IMR-90 (cell line): Measurements from ENCODE around the gene CFAP58. TPM values are rescaled to one million over a fixed set of nuclear protein-coding genes. Genes with fewer than 3 reads are reported as not detected.

Source experiments
- ATAC-seq: fragments of 200-7000 bp; cut with Tn5 transposase; 2 replicates; pipeline ENCODE4 v1.9.1; 2020; ENCODE audit warnings: low read depth, mild to moderate bottlenecking, moderate library complexity
- BruUV-seq: library from RNA; stranded (reverse); fragments of 400-500 nt; replicated peaks from 2 replicates; lab custom pipeline; 2021; lab: Mats Ljungman, UMichigan
- CTCF ChIA-PET: fragments of 300-600 bp; formaldehyde crosslinking; extraction: SDS; loops from one replicate; lab custom pipeline; 2021; ENCODE audit warnings: antibody characterized with exemption; lab: Yijun Ruan, JAX
- POLR2A ChIA-PET: fragments of 300-600 bp; sonication (Branson Sonifier 250); formaldehyde crosslinking; loops from one replicate; lab custom pipeline; 2022; ENCODE audit warnings: antibody characterized with exemption; ENCODE audit not compliant: unreplicated experiment; lab: Charles Lee
- DNase-seq: peaks from one replicate; pipeline ENCODE4 v3.0.0; 2013
- H2AFZ ChIP-seq: replicated peaks from 2 replicates; pipeline ENCODE3; 2013; ENCODE audit warnings: low read length, mild to moderate bottlenecking; ENCODE audit not compliant: poor library complexity
- H2AK5ac ChIP-seq: 2 replicates; pipeline ENCODE4 v1.6.1; 2013; ENCODE audit warnings: low read depth, low read length, inconsistent platforms
- H2AK9ac ChIP-seq: replicated peaks from 2 replicates; pipeline ENCODE3; 2013; ENCODE audit warnings: mild to moderate bottlenecking, low read depth, low read length, moderate library complexity; ENCODE audit not compliant: poor library complexity
- H2BK120ac ChIP-seq: 2 replicates; pipeline ENCODE4 v1.6.1; 2013; ENCODE audit warnings: low read depth, low read length, inconsistent platforms
- H2BK15ac ChIP-seq: 3 replicates; pipeline ENCODE4 v1.6.1; 2013; ENCODE audit warnings: low read depth, low read length, inconsistent platforms
- H2BK20ac ChIP-seq: 2 replicates; pipeline ENCODE4 v1.6.1; 2013; ENCODE audit warnings: low read depth, mild to moderate bottlenecking, inconsistent platforms, low read length, moderate library complexity
- H2BK5ac ChIP-seq: 2 replicates; pipeline ENCODE4 v1.6.1; 2013; ENCODE audit warnings: mild to moderate bottlenecking, low read depth, low read length, inconsistent platforms; ENCODE audit not compliant: poor library complexity, severe bottlenecking
- H3K14ac ChIP-seq: replicated peaks from 2 replicates; pipeline ENCODE4 v1.6.1; 2013; ENCODE audit warnings: low read depth, low read length, inconsistent platforms
- H3K18ac ChIP-seq: 2 replicates; pipeline ENCODE4 v1.6.1; 2013; ENCODE audit warnings: low read depth, low read length, control low read depth
- H3K23ac ChIP-seq: 2 replicates; pipeline ENCODE4 v1.6.1; 2013; ENCODE audit warnings: low read depth, low read length, inconsistent platforms
- H3K27ac ChIP-seq: 2 replicates; pipeline ENCODE4 v1.5.1; 2013; ENCODE audit warnings: mild to moderate bottlenecking, control low read depth, low read length; ENCODE audit not compliant: insufficient read depth
- H3K27me3 ChIP-seq: 2 replicates; pipeline ENCODE4 v1.6.1; 2013; ENCODE audit warnings: low read length; ENCODE audit not compliant: control insufficient read depth, insufficient read depth
- H3K36me3 ChIP-seq: 2 replicates; pipeline ENCODE4 v1.6.1; 2013; ENCODE audit warnings: low read length, mixed read lengths; ENCODE audit not compliant: control insufficient read depth, insufficient read depth
- H3K4ac ChIP-seq: 2 replicates; pipeline ENCODE4 v1.6.1; 2013; ENCODE audit warnings: low read depth, low read length, inconsistent platforms
- H3K4me1 ChIP-seq: 2 replicates; pipeline ENCODE4 v1.6.1; 2013; ENCODE audit warnings: low read length, mixed read lengths; ENCODE audit not compliant: control insufficient read depth, insufficient read depth
- H3K4me2 ChIP-seq: 2 replicates; pipeline ENCODE4 v1.6.1; 2013; ENCODE audit warnings: low read depth, mild to moderate bottlenecking, control low read depth, low read length, moderate library complexity
- H3K4me3 ChIP-seq: 2 replicates; pipeline ENCODE4 v1.5.1; 2013; ENCODE audit warnings: low read depth, mild to moderate bottlenecking, control low read depth, low read length, moderate library complexity; ENCODE audit not compliant: insufficient read depth
- H3K56ac ChIP-seq: 2 replicates; pipeline ENCODE4 v1.6.1; 2013; ENCODE audit warnings: low read length, inconsistent platforms; ENCODE audit not compliant: insufficient read depth; ENCODE audit errors: extremely low read depth
- H3K79me1 ChIP-seq, 2 experiments: 2 replicates each; pipeline ENCODE4 v1.6.1; 2013; ENCODE audit warnings: low read length in 2 of 2, inconsistent platforms in 1 of 2, low read depth in 1 of 2
- H3K9ac ChIP-seq: 2 replicates; pipeline ENCODE4 v1.6.1; 2013; ENCODE audit warnings: low read depth, low read length, control low read depth
- H3K9me1 ChIP-seq: 2 replicates; pipeline ENCODE4 v1.6.1; 2013; ENCODE audit warnings: low read length, inconsistent platforms; ENCODE audit not compliant: insufficient read depth
- H3K9me3 ChIP-seq: 2 replicates; pipeline ENCODE4 v1.6.1; 2013; ENCODE audit warnings: low read length; ENCODE audit not compliant: control insufficient read depth, insufficient read depth
- H4K20me1 ChIP-seq: 2 replicates; pipeline ENCODE4 v1.6.1; 2013; ENCODE audit warnings: low read length, inconsistent platforms; ENCODE audit not compliant: insufficient read depth
- H4K5ac ChIP-seq: 2 replicates; pipeline ENCODE4 v1.6.1; 2013; ENCODE audit warnings: mild to moderate bottlenecking, low read depth, low read length, control low read depth
- H4K8ac ChIP-seq, 2 experiments: 2 replicates each; pipeline ENCODE4 v1.6.1; 2013; ENCODE audit warnings: low read depth in 2 of 2, low read length in 2 of 2, control low read depth in 1 of 2, inconsistent platforms in 1 of 2
- H4K91ac ChIP-seq: 2 replicates; pipeline ENCODE4 v1.6.1; 2013; ENCODE audit warnings: low read depth, low read length, inconsistent platforms; ENCODE audit not compliant: insufficient read depth
- BHLHE40 ChIP-seq: fragments of 150-350 bp; IDR thresholded peaks from 2 replicates; pipeline ENCODE4 v1.6.1; 2016; ENCODE audit warnings: mild to moderate bottlenecking, low read depth, low read length
- CHD1 ChIP-seq: IDR thresholded peaks from 2 replicates; pipeline ENCODE4 v1.6.1; 2012; ENCODE audit warnings: low read depth, low read length, improper control_type of control experiment
- CTCF ChIP-seq: conservative IDR thresholded peaks from 2 replicates; pipeline ENCODE4 v1.5.1; 2012; ENCODE audit warnings: mild to moderate bottlenecking, low read depth, low read length, improper control_type of control experiment
- FOS ChIP-seq: fragments of 150-350 bp; IDR thresholded peaks from 2 replicates; pipeline ENCODE4 v1.6.1; 2016; ENCODE audit warnings: low read depth, low read length
- NFE2L2 ChIP-seq: fragments of 150-350 bp; IDR thresholded peaks from 2 replicates; pipeline ENCODE4 v1.6.1; 2016; ENCODE audit warnings: low read depth, mild to moderate bottlenecking, low read length
- RAD21 ChIP-seq: IDR thresholded peaks from 2 replicates; pipeline ENCODE4 v1.6.1; 2012; ENCODE audit warnings: low read length, improper control_type of control experiment
- RCOR1 ChIP-seq: IDR thresholded peaks from 2 replicates; pipeline ENCODE4 v1.6.1; 2012; ENCODE audit warnings: mild to moderate bottlenecking, low read length, improper control_type of control experiment; ENCODE audit not compliant: insufficient replicate concordance
- RFX5 ChIP-seq: IDR thresholded peaks from 2 replicates; pipeline ENCODE4 v1.8.0; 2012; ENCODE audit warnings: low read depth, mild to moderate bottlenecking, low read length, moderate library complexity
- USF2 ChIP-seq: fragments of 150-350 bp; IDR thresholded peaks from 2 replicates; pipeline ENCODE4 v1.6.1; 2017; ENCODE audit warnings: mild to moderate bottlenecking, antibody characterized with exemption, low read length, low read depth
- WGBS, 2 experiments: methylation state at CpG; one replicate each; pipeline versions ENCODE4 v1.1.5 to v1.1.7; 2013; ENCODE audit warnings: missing lambda C conversion rate in 2 of 2; ENCODE audit not compliant: insufficient read length in 1 of 2; ENCODE audit errors: extremely low coverage in 2 of 2; 5-methylcytosine and 5-hydroxymethylcytosine counted together
- dilution Hi-C: fragments of 300-500 bp; cut with HindIII; formaldehyde crosslinking; loops from one replicate; pipeline ENCODE4 v1.14.3; 2018; ENCODE audit warnings: low sequenced_read_pairs; ENCODE audit not compliant: unreplicated experiment
- in situ Hi-C: fragments of 300-500 bp; cut with MboI; formaldehyde crosslinking; loops from 3 replicates; pipeline ENCODE4 v1.14.3; 2019; ENCODE audit warnings: low sequenced_read_pairs, inconsistent platforms, mixed read lengths
- intact Hi-C: fragments of 100-400 bp; cut with micrococcal nuclease; formaldehyde crosslinking; loops from 2 replicates; pipeline ENCODE4 v1.10.0; 2022
- polyA plus RNA-seq, 3 experiments: library from polyadenylated mRNA; depleted of rRNA; stranded (reverse); fragments of >200 nt; gene quantifications; 2 replicates each; pipeline ENCODE4 v1.2.3, GENCODE V29; 2012; ENCODE audit warnings: low replicate concordance in 1 of 3
- total RNA-seq: library from RNA; depleted of rRNA; stranded (reverse); fragments of >200 nt; gene quantifications from 2 replicates; pipeline ENCODE4 v1.2.3, GENCODE V29; 2012

CFAP58 gene
- total and polyA plus RNA-seq, 2 of the 4 experiments (the other 2 are of a cell fraction): 0.36 to 0.72 TPM

GRCh38 chr10:104437226-104437625 is 83.6 kb downstream of the CFAP58 start:
- H3K4ac ChIP-seq: no peak overlapping the region
- H2AK5ac ChIP-seq: no peak overlapping the region
- no peak overlapping the region for H2BK15ac ChIP-seq
- H3K27me3 ChIP-seq: no peaks in the 10 kb centered on the region
- DNase-seq (peak; percentile 28), ATAC-seq (no peak)
- no TSS peak for BruUV-seq
- H3K4me3 ChIP-seq: no peak overlapping the region
- dilution Hi-C loops (no loop called here), in situ Hi-C loops (no loop called here), intact Hi-C loops (no loop called here)
- H2AK9ac ChIP-seq: no peak overlapping the region
- H4K20me1 ChIP-seq: no peaks in the 10 kb centered on the region
- WGBS, 2 experiments: no CpG with 5 or more reads among the region's 2 CpGs
- H2BK120ac ChIP-seq: no peak overlapping the region
- no peaks in the 10 kb centered on the region for H3K9me1 ChIP-seq
- H3K36me3 ChIP-seq: no peaks in the 10 kb centered on the region
- H4K8ac ChIP-seq: no peak overlapping the region
- ChIA-PET POLR2A (no interaction called here), CTCF (interaction anchor here (0.6 kb wide), 1 partner anchor 62 kb away, joined by 4 read pairs; no protein-coding TSS in a partner anchor)
- H4K91ac ChIP-seq: no peak overlapping the region
- no peak overlapping the region for H3K9ac ChIP-seq
- H2AFZ ChIP-seq: no peak overlapping the region
- H3K4me1 ChIP-seq: no peaks in the 10 kb centered on the region
- no peak overlapping the region for H3K56ac ChIP-seq
- no peak overlapping the region for H4K5ac ChIP-seq
- no peak overlapping the region for H2BK20ac ChIP-seq
- H2BK5ac ChIP-seq: no peak overlapping the region
- no peak overlapping the region for H3K18ac ChIP-seq
- no peaks in the 10 kb centered on the region for H3K9me3 ChIP-seq
- H3K14ac ChIP-seq: no peak overlapping the region
- no peak overlapping the region for H3K4me2 ChIP-seq
- H3K79me1 ChIP-seq: no peaks in the 10 kb centered on the region
- TF ChIP-seq RFX5 (no peak), BHLHE40 (no peak), USF2 (no peak), RCOR1 (no peak), NFE2L2 (no peak), FOS (no peak), CHD1 (no peak), CTCF (no peak), RAD21 (no peak)
- H3K23ac ChIP-seq: no peak overlapping the region
- H3K27ac ChIP-seq: no peak overlapping the region
